Measurements from ENCODE around the gene NRIP1.

- TF ChIP-seq CTCF (IDR thresholded peaks at IDR 0.05) (no peak), POLR2A (IDR thresholded peaks at IDR 0.05) (no peak), POLR2AphosphoS5 (IDR thresholded peaks at IDR 0.05) (no peak)
These were observed 31.3 kb upstream of the NRIP1 start for GRCh38 chr21:15096146-15096545.
